PFSK-1 (cell line): ENCODE measurements around the gene SERPINB2.

Experiments used
- FOXP2 ChIP-seq: optimal IDR thresholded peaks from 2 replicates; pipeline ENCODE3; 2011; ENCODE audit warnings: borderline replicate concordance, control low read depth, inconsistent platforms; ENCODE audit not compliant: insufficient read depth; ENCODE audit errors: extremely low read length, extremely low read depth
- POLR2AphosphoS5 ChIP-seq: IDR thresholded peaks from 2 replicates; pipeline ENCODE4 v1.6.1; 2012; ENCODE audit warnings: low read depth, mild to moderate bottlenecking, control low read depth, low read length, moderate library complexity
- SIN3A ChIP-seq: IDR thresholded peaks from 2 replicates; pipeline ENCODE4 v1.6.1; 2012; ENCODE audit warnings: mild to moderate bottlenecking, low read length, moderate library complexity, borderline replicate concordance; ENCODE audit not compliant: insufficient read depth
- TAF1 ChIP-seq: IDR thresholded peaks from 2 replicates; pipeline ENCODE4 v1.6.1; 2012; ENCODE audit warnings: low read length, control low read depth, borderline replicate concordance; ENCODE audit not compliant: insufficient read depth
- TF ChIP-seq, protein P1 (sequence below), 2 experiments: IDR thresholded peaks; 2 replicates each; pipeline versions ENCODE4 v1.6.1 to v1.8.0; 2011 to 2012; ENCODE audit warnings: low read depth in 2 of 2, low read length in 2 of 2, control low read depth in 1 of 2, inconsistent platforms in 1 of 2, mild to moderate bottlenecking in 1 of 2, moderate library complexity in 1 of 2; ENCODE audit not compliant: insufficient read depth in 1 of 2

SERPINB2 gene

DNA sequence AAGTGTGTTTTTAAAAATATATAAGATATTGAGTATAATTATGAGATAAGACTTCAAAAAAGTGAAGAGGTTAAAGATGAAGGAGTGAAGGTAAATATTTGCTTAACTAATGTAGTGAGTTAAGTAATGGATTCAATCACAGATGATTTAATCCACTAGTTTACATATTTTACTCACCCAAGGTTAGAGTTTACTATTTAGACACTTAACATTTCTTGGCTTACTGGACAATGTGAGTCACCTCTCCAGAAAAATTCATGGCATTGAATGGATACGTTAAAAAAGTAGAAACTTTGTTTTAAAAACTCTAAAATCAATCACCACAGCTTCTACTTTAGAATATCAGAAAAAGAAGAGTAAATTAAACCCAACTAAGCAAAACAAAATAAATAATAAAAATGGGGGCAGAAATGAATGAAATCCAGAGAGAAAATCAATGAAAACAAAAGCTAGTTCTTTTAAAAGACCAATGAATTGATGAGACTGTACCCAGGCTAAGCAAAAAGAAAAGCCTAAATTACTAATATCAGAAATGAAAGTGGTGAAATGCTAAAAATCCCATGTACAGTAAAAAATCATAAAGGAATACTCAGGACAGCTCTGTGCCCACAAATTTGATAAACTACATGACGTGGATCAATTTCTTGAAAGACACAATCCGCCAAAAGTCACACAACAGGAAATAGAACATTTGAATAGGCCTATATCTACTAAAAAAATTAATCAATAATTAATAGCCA, 59.7 kb downstream of the SERPINB2 start:
- TF ChIP-seq TAF1 (no peak), SIN3A (no peak), POLR2AphosphoS5 (no peak), FOXP2 (no peak)
- TF ChIP-seq, protein P1, sequence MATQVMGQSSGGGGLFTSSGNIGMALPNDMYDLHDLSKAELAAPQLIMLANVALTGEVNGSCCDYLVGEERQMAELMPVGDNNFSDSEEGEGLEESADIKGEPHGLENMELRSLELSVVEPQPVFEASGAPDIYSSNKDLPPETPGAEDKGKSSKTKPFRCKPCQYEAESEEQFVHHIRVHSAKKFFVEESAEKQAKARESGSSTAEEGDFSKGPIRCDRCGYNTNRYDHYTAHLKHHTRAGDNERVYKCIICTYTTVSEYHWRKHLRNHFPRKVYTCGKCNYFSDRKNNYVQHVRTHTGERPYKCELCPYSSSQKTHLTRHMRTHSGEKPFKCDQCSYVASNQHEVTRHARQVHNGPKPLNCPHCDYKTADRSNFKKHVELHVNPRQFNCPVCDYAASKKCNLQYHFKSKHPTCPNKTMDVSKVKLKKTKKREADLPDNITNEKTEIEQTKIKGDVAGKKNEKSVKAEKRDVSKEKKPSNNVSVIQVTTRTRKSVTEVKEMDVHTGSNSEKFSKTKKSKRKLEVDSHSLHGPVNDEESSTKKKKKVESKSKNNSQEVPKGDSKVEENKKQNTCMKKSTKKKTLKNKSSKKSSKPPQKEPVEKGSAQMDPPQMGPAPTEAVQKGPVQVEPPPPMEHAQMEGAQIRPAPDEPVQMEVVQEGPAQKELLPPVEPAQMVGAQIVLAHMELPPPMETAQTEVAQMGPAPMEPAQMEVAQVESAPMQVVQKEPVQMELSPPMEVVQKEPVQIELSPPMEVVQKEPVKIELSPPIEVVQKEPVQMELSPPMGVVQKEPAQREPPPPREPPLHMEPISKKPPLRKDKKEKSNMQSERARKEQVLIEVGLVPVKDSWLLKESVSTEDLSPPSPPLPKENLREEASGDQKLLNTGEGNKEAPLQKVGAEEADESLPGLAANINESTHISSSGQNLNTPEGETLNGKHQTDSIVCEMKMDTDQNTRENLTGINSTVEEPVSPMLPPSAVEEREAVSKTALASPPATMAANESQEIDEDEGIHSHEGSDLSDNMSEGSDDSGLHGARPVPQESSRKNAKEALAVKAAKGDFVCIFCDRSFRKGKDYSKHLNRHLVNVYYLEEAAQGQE (IDR thresholded peaks at IDR 0.05; ENCODE audit: insufficient read depth in 1 of 2, low read depth in 2 of 2, low read length in 2 of 2) = no peak

DNA sequence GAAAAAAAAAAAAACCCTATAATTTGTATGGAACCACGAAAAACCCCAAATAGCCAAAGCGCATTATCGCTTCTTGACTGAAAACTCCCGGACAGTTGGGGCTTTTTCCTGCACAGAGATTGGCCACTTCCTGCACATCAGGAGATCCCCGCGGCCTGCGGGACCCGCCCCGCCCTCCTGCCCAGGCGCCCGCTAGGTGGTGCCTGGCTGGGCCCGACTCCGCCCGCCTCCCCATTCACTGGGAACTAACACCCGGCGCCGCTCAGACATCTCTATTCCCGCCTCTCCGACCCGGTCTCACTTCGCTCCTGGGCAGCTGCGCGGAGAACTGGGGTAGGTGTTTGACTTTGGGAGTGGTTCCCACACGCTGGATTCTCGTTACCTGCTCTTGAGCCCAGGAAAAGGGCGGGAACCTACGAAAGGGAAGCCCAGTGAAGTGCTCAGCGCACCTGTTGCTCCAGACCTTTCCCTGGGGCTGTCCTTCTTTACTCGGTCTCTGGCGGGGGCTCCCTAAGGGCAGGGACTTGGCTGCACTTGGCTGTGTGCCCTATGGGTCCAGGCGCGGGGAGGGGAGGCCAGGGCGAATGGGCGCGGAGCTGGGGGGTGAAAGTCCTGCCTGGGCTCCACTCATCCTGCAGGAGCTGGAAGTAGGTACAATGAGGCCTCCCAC, 61.7 kb downstream of the SERPINB2 start, which contains the start of gene HMSD:
Gene HMSD, plus strand, starts transcription at position 234 of the 670 bp plus-strand sequence. CDS start 4,155 bp downstream, outside the sequence.
- TF ChIP-seq FOXP2 = no peak

DNA sequence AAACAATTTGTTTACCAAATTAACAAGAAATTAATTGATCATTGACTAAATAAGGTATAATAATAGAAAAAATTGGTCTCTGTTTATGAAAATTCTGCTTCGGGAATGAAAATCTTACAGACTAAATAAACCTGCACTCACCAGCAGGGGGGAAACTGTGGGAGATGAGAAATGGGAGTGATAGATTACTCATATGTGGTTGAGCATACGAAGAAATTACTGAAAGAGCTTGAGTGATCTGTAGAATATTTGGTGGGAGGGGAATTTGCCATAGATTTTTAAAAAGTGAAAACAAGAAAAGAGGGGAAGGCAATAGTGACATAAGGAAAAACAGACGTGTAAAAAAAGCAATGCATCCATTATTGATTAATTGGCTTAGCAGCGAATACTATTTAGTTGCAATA, 63.8 kb downstream of the SERPINB2 start:
- TF ChIP-seq, protein P1 (IDR thresholded peaks at IDR 0.05; ENCODE audit: insufficient read depth in 1 of 2, low read depth in 2 of 2, low read length in 2 of 2) = no peak
- no peak for TF ChIP-seq TAF1
- no peak for TF ChIP-seq SIN3A
